ENCODE measurements around the gene CHCT1.

CHCT1 gene

DNA sequence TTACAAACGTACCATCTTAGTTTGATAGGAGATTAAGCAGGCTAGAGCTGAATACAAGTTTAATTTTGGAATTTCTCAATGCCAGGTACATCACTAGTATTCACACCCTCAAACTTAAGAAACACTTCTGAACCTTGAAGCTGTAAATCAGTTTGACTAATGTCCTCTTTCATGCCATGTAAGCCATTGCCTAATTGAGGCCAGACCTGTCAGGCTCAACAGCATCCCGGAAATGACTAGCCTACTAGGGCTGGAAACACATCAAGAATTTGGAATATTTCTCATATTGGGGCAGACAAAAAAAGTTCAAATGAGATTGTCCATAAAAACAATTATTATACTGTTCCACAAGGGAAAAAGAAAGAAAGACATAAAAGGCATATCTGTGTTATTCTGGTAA lies 32.1 kb upstream of the CHCT1 start:
- TF ChIP-seq, protein P1, sequence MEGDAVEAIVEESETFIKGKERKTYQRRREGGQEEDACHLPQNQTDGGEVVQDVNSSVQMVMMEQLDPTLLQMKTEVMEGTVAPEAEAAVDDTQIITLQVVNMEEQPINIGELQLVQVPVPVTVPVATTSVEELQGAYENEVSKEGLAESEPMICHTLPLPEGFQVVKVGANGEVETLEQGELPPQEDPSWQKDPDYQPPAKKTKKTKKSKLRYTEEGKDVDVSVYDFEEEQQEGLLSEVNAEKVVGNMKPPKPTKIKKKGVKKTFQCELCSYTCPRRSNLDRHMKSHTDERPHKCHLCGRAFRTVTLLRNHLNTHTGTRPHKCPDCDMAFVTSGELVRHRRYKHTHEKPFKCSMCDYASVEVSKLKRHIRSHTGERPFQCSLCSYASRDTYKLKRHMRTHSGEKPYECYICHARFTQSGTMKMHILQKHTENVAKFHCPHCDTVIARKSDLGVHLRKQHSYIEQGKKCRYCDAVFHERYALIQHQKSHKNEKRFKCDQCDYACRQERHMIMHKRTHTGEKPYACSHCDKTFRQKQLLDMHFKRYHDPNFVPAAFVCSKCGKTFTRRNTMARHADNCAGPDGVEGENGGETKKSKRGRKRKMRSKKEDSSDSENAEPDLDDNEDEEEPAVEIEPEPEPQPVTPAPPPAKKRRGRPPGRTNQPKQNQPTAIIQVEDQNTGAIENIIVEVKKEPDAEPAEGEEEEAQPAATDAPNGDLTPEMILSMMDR (IDR thresholded peaks at IDR 0.05), result no peak

DNA sequence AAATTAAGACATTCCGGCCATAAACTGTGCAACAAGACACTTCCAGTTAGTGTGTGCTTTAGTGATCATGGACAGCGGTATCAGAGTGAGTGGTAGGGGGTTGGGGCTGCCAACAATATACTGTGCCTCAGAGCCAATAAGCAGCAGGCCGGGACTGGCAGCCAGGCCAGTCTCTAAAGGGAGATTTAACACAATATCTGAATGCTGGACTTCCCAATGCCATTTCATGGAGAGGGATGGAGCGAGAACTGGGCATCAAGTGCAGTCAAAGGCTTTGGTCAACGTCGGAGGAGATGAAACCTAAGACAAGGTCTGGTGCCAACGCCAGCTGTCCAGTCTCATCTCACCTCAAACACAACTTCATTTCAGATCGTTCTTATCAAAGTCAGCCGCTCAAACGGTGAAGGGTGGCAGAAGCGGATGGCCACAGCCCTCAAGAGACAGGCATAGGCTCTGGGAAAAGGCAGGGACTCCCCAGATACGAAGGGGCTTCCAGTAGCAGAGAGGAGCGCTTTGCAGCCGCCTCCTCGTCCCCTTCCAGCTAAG lies 31.3 kb upstream of the CHCT1 start:
- TF ChIP-seq, protein P1 (IDR thresholded peaks at IDR 0.05), result no peak

DNA sequence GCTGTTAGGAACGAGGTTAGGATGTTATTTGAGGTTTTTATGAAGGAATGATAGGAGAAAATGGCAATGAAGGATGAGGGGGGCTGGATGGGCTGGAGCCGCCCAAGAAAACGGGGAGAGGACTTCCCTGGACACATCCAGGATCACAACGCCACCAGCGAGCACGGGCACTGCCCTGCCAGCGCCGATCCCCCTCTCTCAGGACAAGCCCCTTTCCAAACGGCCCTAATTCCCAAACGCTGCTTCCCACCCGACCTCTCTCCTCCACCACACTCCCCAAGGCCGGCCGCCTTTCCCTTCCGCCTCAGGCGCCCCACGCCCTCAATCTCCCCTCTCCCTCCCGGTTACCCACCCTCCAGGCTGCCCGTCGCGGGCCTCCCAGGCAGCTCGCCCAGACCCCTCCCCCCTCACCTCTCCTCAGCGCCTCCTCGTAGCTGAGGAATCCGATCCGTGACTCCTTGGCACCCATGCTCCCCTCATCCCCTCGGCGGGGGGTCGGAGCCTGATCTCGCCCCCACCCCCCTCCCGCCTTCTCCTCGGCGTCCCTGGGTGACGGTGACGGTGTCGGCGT lies 30.7 kb upstream of the CHCT1 start:
- TF ChIP-seq, protein P1 (IDR thresholded peaks at IDR 0.05), result no peak

DNA sequence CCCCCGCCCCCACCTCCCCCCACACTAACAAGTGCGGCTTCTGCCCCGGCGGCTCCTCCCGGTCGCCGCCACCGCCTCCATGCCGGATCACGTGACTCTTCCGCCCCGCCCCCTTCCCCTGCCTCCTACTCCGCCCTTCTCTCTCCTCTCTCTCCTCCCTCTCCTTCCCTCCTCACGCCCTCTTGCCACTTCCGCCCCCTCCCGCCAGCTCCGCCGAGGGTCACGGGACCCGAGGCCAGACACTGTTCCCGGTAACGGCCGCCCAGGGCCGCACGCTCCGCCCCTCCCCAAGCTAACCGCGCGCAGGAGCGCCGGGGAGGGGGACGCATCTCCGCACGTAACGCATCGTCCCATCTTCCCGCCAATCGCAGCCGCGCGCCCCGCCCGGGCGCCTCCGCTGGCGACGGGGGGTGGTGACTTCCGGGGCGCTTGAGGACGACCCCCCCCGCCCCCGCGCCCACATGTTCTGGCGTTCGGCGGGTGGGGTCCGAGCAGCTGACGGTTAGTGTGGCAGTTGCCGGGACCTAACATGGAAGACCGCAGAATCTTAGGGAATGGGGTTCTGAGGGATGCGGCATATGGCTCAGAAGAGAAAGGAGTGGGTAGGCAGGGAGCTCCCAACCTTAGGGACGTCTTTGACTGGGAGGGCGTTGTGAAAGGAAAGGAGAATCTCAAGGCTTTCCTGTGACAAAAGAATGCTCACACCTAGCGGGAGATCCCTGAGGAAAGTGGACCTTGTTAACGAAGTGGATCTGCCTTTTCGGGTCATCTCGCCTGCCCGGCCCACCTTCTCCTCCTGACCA lies 30.0 kb upstream of the CHCT1 start, which contains the start of gene USP32:
Gene USP32, minus strand, starts transcription at position 92 of the 803 bp plus-strand sequence. CDS start 194 bp downstream, outside the sequence.
- TF ChIP-seq, protein P1 (IDR thresholded peaks at IDR 0.05), result no peak

DNA sequence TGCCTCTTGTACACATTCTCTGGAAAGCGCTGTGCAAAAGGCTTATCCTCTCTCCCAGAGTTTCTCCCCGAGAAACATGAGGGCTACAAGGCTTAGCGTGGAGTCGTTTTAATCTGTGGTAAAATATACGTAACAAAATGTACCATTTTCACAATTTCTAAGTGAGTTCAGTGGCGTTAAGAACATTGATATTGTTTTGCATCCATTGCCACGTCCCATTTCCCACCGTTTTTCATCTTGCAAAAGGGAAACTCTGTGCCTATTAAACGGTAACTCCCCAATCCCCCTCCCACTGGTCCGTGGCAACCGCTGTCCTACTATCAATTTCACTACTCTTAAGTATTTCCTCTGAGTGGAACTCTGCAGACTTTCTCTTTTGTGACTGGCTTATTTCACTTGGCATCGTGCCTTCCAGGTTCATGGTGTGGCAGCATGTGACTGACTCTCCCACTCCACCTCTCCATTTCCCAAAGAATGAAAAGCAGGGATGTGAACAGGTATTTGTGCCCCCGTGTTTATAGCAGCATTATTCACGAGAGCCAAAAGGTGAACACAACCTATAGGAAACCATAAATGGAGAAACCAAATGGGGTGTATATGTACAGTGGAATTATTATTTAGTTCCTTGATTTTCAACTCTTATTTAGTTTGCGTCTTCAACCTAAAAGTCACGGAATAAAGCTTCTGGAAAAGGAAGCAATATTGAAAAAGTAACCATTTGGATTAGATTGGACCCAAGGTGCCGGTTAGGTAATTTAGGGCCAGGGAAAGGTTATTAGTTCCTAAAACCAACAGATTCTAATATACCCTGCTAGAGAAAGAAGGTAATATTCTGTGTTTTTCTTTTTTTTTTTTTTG lies 29.2 kb upstream of the CHCT1 start:
- TF ChIP-seq, protein P1 (IDR thresholded peaks at IDR 0.05), result no peak

DNA sequence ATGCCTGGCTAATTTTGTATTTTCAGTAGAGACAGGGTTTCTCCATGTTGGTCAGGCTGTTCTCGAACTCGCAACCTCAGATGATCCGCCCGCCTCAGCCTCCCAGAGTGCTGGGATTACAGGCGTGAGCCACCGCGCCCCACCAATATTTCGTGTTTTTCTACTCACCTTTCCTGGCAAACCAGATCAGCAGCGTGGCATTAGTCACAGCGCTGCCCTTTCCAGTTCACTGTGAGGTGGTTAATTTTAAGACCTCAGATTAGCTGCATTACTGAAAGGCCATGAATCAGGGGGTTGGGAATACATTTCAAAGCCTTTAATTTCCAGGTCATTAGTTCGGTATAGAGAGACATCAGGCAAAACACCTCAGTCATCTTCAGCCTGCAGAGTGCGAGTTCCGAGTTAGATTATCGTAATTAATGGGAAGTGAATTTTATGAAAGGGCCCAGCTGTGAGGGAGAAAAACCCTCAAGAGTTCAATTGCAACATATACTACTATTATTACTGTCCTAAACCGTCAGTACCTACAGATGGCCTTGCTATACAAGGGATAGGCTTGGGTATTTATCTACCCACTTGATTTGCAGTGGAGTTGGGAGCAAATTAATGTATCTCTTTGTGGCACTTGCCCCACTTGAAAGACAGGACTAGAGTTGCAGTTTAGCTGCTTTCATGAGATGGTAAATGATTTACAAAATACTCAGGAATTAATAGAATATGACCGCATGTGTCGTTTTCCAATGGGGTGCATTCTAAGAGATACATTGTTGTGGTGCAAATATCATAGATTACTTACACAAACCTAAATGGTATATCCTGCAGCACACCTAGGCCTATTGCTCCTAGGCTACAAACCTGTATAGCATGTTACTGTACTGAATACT lies 28.2 kb upstream of the CHCT1 start:
- TF ChIP-seq, protein P1 (IDR thresholded peaks at IDR 0.05), result no peak

Measured in LNCAP (cell line).